Activated T-cell treated with anti-CD3 and anti-CD28 coated beads for 4 hours (primary cell): ENCODE measurements around the gene TANK.
A peak's percentile ranks its signal among the peaks of the same experiment; 100 is the strongest.

Source experiments
- DNase-seq: peaks from one replicate; pipeline ENCODE4 v3.0.0-alpha.2; 2020

TANK gene

DNA sequence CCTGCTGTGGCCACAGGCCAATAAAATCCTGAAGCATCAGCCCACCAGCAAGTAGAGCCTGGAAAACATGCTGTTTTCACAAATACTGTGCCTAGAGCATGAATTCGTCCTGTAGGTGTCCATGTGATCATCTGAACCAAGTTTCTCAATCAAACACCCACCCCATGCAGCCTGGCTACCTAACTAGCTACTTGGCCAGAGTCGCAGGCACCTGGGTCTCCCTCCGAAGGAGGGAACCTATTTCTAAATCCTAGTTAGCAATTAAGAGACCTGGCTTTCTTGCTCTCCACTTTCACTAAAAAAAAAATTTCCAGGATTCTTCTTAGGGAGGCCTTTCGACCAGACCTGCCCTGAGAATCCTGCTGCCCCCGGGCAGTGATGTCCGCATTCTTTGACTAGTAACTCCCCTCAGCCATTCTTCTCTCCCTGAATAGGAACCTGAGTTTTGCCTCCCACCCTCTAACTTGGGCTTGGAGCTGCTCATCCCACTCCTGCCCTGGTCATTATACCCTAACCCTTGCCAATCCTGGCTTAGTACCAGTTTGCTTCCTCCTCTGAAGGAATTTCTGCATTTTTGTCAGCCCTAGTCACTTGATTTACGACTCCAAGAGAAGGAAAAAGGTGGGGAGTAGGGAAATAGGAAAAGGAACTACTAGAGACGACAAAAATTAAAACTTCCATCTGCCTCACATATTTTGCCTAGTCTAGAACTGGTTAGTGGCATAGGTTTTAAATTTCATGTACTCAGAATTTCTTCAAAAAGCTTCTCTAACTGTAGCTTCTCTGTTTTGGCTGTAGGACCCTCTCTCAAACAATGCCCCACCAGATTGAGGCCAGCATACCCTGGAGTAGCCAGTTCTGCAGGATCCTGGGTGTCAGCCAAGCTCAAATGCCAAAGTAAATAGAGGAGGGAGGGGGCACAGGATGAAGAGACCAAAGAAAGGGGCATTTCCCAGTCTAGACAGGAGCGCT, 25.4 kb upstream of the TANK start:
- no peak for DNase-seq

GRCh38 chr2:161135951-161136593, 24.2 kb upstream of the TANK start:
- no peak for DNase-seq

GRCh38 chr2:161136696-161137324, 23.4 kb upstream of the TANK start:
- no peak for DNase-seq

GRCh38 chr2:161138429-161138828, 21.8 kb upstream of the TANK start:
- DNase-seq, result no peak

DNA sequence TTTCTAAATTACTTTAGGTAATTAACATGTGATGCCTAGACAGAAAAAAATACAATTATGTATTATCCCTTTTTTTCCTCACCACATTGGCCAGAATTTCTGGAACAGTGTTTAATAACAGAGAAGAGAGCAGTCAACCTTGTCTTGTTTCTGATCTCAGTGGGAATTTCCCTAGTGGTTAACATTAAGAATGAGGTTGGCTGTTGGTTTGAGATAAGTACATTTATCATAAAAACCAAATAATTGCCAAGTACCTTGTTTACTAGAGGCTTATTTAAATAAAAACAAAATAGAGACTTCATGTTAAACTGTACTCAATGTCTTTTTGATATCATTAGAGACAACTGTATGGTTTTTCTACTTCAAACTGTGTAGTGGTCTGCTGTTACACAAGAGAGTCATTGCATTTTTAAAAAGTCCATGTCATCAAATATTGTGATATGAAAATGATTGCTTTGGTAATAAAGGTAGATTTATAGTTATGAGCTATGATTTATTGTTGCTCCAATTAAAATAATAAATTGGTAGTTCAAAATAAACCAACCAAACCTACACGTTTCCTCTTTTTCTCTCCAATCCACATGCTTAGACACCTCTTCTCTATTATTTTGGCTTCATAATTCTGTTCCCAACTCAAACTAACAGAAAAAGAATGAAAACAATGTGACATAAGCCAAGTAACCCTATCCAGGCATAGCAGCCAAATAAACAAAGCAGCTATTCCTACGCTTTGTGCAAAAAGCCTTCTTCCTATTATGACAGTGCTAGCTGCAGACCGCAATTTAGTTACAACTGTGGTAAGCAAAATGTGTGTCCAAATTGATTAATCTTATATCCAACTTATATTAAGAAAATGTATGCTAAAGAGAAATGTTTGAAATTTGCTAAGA, 20.9 kb upstream of the TANK start:
- DNase-seq, result no peak

- DNase-seq, result no peak
Observed at GRCh38 chr2:161141033-161141432, 19.2 kb upstream of the TANK start.

GRCh38 chr2:161146209-161146775, 13.9 kb upstream of the TANK start:
- no peak for DNase-seq

DNA sequence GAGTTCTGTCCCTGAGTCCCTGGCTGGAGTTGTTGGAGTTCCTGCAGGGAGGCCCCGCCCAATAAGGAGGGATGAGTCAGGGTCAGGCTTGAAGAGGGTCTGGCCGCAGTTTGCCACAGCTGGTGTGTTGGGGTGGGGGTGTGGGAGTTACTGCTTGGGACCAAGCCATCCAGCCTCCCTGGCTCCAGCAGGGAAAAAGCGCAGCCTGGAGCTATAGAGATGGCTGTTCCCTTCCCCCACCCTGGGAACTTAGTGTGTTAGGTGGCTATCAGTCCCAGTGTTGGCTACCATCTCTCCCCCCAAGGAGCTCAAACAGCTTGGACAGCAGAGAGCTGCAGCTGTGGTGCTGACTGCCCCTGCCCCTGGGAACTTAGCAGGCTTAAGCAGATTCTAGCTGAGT, 13.2 kb upstream of the TANK start:
- DNase-seq, result no peak

DNA sequence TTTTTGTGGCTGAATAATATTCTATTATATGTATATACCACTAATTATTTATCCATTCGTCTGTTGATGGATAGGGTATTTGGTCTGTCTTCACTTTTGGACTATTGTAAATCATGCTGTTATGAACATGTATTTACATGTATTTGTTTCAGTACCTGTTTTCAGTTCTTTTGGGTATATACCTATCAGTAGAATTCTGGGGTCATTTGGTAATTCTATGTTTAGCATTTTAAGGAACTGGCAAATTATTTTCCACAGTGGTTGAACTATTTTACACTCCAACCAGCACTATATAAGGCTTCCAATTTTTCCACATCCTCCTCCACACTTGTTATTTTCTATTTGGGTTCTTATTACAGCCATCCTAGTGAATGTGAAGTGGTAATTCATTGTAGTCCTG, 12.4 kb upstream of the TANK start:
- no peak for DNase-seq

DNA sequence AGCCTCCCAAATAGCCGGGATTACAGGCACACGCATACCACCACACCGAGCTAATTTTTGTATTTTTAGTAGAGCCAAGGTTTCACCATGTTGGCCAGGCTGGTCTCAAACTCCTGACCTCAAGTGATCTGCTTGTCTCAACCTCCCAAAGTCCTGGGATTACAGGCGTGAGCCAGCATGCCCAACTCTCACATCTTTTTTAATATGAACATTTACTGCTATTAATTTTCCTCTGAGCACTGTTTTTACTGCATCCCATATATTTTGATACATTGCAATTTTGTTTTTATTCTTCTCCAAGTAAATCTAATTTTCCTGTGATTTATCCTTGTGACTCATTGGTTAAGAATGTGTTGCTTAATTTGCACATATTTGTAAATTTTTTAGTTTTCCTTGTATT, 9.5 kb upstream of the TANK start:
- no peak for DNase-seq

DNA sequence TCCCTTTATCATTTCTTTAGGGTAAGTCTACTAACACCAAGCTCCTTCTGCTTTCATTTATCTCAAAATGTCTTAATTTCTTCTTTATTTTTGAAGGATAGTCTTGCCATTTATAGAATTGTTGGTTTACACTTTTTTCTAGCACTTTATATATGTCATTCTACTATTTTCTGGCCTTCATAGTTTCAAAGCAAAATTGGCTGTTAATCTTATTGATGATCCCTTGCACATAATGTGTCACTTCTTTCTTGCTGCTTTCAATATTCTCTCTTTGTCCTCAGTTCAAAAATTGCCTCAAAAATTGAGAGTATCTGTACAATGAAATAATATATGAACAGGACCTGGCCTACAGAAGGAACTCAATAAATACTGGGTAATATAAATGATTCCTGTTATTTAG, 7.9 kb upstream of the TANK start:
- no peak for DNase-seq

- DNase-seq, result no peak
Observed at GRCh38 chr2:161158882-161159281, 1.3 kb upstream of the TANK start.

- no peak for DNase-seq
Observed at GRCh38 chr2:161159456-161160225, 587 bp upstream of the TANK start.

DNA sequence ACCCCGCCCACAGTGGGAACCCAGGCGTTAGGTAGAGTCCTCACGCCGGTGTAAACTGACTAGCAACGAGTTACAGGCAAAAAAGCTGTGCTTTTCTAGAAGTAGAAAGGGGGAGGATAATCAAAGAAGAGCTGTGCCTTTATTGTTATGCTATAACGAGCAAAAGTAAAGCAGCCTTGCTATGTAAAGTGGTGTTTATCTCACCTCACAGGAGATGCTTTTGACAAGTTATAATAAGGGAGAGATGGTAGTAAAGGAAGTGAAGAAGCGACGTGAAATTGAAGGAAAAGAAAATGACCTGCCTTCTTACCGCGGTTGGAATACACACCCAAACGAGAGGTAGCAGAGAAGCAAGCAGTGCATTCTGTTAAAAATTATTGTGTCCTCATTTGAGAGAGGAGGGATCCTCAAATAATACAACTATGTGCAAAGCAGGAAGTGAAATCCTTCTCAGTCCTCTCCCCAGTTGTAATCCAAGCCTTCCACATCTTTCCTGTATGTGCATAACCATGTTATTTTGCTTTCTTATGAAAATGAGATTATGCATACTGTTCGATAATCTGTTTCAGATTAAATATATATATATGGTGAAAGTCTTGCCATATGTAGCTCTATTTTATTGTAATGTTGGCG, 962 bp downstream of the TANK start:
- DNase-seq, result no peak

- DNase-seq, result no peak
Observed at GRCh38 chr2:161163440-161163839, 3.2 kb downstream of the TANK start.

DNA sequence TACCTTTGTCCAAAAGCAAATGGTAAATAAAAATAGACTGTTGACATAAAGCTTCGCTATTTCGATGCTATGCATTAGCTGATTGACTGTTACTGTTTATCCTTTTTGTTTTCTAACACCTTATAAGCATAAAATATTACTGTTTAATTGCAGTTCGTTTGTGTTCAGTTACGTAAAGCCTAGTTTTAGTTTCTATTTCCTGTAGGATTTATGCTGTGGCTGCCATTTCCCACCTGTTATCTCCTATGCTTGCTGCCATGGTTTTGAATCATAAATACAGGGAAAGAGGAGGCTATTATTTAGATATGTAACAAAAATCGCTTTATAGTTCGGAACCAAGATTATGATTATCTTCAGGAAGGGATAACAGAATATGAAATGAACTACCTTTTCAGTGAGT, 3.9 kb downstream of the TANK start:
- DNase-seq, result no peak

- no peak for DNase-seq
Observed at GRCh38 chr2:161165266-161165665, 5.0 kb downstream of the TANK start.

- no peak for DNase-seq
Observed at GRCh38 chr2:161165811-161166210, 5.6 kb downstream of the TANK start.

DNA sequence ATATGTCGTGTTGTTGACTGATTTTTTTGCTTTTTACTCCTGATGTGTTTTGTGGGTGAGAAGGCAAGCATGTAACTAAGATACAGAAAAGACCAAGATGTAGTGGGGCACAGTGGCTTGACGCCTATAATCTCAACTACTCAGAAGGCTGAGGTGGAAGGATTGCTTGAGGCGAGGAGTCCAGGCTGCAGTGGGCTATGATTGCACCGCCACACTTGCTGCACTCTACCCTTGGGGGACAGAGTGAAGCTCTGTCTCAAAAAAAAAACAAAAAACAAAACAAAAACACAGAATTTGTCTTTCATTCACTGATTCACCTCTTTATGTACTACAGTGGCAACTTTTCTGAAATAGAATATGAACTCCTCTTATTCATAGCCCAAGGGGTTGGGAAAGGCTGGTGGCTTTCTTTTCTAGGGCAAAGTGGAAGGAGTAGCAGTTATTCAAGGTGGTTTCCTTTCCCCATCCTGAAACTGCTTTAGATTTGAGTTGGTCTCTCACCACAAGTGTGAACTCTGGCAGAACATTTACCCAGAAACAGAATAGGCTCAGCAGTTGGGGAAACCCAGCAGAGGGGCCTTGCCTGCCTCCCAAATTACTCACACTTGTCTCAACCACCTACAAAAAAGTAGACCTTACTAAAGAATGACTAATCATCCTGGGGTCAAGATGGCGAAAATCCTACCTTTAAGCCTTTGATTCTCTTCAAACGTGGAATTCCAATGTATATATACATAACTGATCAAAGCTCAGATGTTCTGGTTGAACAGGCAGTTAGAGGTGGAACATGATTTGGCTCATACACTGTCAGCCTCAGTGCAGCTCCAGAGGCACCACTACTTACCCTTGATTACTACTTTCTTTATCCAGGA, 6.5 kb downstream of the TANK start:
- peak; percentile 4 for DNase-seq

GRCh38 chr2:161169335-161169734, 9.1 kb downstream of the TANK start:
- no peak for DNase-seq
